Measurements from ENCODE around the gene TAGLN3. TPM values are rescaled to one million over a fixed set of nuclear protein-coding genes. Genes with fewer than 3 reads are reported as not detected.

The TAGLN3 gene
- polyA plus RNA-seq, 1 of the 3 experiments (the other 2 are of a cell fraction), result 19.6 TPM

DNA sequence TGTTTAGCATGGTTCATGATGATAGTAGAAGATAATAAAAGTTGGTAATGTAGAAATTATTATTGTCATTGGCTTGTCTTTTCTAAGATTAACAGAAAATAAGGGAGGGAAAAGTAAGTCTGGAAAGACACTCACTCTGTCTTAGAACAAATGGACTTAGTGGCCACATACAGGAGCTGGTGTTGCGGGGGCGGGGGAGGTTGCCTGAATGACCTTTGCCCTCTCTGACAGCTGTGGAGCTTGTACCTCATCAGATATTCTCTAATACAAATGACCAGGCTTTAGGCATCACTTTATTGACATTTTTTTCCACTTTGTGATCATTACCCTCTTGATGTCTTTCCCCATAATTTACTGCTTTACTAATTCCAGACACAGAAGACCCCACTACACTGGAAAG lies 5.9 kb downstream of the TAGLN3 start:
- Histone ChIP-seq H2AFZ (ENCODE audit: low read depth) (no peak overlapping the region), H3F3A (replicated peaks; ENCODE audit: insufficient read depth) (no peaks in the 10 kb centered on the region), H3K27me3 (ENCODE audit: insufficient read depth) (no peaks in the 10 kb centered on the region), H3K36me3 (replicated peaks in 1 of 2; ENCODE audit: control insufficient read depth in 1 of 2, insufficient read depth in 2 of 2, low read length in 1 of 2) (peaks cover 0 to 14% of the 10 kb centered on the region in 2 experiments), H3K79me2 (ENCODE audit: insufficient read depth) (no peaks in the 10 kb centered on the region), H3K4me1 (ENCODE audit: control insufficient read depth in 1 of 2, insufficient read depth in 2 of 2, low read depth in 1 of 2, low read length in 1 of 2) (peaks cover 23 to 35% of the 10 kb centered on the region in 2 experiments; a peak in 3 of 4 replicates), H3K4me2 (no peak overlapping the region), H3K9me2 (no peaks in the 10 kb centered on the region), H3K9ac (no peak overlapping the region), H3K27ac (ENCODE audit: low read depth in 2 of 2, low read length in 1 of 2) (no peak overlapping the region), H4K20me1 (ENCODE audit: insufficient read depth) (no peaks in the 10 kb centered on the region), H3K4me3 (ENCODE audit: low read depth in 2 of 2, low read length in 1 of 2) (no peak overlapping the region), H3K9me3 (no peaks in the 10 kb centered on the region)
- TF ChIP-seq CHD2 (IDR thresholded peaks at IDR 0.05; ENCODE audit: low read length, partially characterized antibody), result no peak
- TF ChIP-seq MEF2A (IDR thresholded peaks at IDR 0.05; ENCODE audit: borderline replicate concordance, low read depth), result no peak
- no peak for TF ChIP-seq RFX5 (IDR thresholded peaks at IDR 0.05; ENCODE audit: low read length)
- no peak for TF ChIP-seq TEAD4 (IDR thresholded peaks at IDR 0.05; ENCODE audit: borderline replicate concordance, insufficient read depth)
- no peak for TF ChIP-seq YY1 (IDR thresholded peaks at IDR 0.05; ENCODE audit: low read depth)
- TF ChIP-seq, protein P1, sequence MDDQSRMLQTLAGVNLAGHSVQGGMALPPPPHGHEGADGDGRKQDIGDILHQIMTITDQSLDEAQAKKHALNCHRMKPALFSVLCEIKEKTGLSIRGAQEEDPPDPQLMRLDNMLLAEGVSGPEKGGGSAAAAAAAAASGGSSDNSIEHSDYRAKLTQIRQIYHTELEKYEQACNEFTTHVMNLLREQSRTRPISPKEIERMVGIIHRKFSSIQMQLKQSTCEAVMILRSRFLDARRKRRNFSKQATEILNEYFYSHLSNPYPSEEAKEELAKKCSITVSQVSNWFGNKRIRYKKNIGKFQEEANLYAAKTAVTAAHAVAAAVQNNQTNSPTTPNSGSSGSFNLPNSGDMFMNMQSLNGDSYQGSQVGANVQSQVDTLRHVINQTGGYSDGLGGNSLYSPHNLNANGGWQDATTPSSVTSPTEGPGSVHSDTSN (IDR thresholded peaks at IDR 0.05), result no peak
- no peak for TF ChIP-seq EP300 (IDR thresholded peaks at IDR 0.05; ENCODE audit: borderline replicate concordance in 1 of 2, low read depth in 1 of 2, low read length in 1 of 2)
- TF ChIP-seq GATA2 (CRISPR knock-in tag; IDR thresholded peaks at IDR 0.05), result no peak
- no peak for TF ChIP-seq GABPA (IDR thresholded peaks at IDR 0.05; ENCODE audit: low read depth)
- TF ChIP-seq NRF1 (IDR thresholded peaks at IDR 0.05; ENCODE audit: low read depth, low read length), result no peak
- TF ChIP-seq POLR2AphosphoS5 (IDR thresholded peaks at IDR 0.05; ENCODE audit: low read depth, low read length), result no peak
- CTCF ChIA-PET, result interaction anchor here (9.5 to 14.5 kb wide), 2 partner anchors 10 to 14 kb away, joined by 66 to 165 read pairs; no protein-coding TSS in a partner anchor
- 88% methylated on average over 2 of the region's 2 CpGs for WGBS (ENCODE audit: low lambda C conversion rate)
- no peak for DNase-seq
- POLR2A ChIA-PET, result no interaction called here

DNA sequence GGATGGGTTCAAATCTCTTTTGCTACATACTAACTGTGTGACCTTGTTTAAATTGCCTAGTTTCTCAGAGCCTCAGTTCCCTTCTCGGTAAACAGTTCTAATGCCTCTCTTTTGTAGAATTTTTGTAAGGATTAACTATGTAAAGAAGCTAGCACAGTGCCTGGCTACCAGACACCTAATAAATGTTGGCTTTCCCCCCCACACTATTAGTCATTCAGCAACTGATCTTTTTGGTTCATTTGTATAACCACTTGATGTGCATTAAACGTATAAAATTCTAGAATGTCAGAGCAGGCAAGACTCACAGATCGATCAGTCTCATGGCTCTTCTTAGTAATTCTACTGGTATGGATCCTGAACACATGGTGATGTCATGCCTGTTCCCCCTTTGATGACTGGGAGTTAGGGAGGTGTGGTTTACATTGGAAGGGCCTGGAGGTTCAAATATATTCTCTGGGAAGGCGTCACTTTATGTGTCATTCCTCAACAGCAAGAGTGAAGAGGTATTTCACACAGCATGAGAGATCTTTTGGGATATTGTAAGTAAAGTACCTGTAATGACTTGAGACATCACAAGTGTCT lies 6.5 kb downstream of the TAGLN3 start:
- no peak overlapping the region for H3K4me3 ChIP-seq (ENCODE audit: low read depth in 2 of 2, low read length in 1 of 2)
- H3K36me3 ChIP-seq (replicated peaks in 1 of 2; ENCODE audit: control insufficient read depth in 1 of 2, insufficient read depth in 2 of 2, low read length in 1 of 2), result peaks cover 0 to 15% of the 10 kb centered on the region in 2 experiments
- H3K27me3 ChIP-seq (ENCODE audit: insufficient read depth), result no peaks in the 10 kb centered on the region
- no peak for TF ChIP-seq GABPA (IDR thresholded peaks at IDR 0.05; ENCODE audit: low read depth)
- TF ChIP-seq MXI1 (IDR thresholded peaks at IDR 0.05; ENCODE audit: low read depth, low read length), result no peak
- no peak for TF ChIP-seq FOSL2 (IDR thresholded peaks at IDR 0.05; ENCODE audit: borderline replicate concordance, low read depth)
- TF ChIP-seq, protein P2, sequence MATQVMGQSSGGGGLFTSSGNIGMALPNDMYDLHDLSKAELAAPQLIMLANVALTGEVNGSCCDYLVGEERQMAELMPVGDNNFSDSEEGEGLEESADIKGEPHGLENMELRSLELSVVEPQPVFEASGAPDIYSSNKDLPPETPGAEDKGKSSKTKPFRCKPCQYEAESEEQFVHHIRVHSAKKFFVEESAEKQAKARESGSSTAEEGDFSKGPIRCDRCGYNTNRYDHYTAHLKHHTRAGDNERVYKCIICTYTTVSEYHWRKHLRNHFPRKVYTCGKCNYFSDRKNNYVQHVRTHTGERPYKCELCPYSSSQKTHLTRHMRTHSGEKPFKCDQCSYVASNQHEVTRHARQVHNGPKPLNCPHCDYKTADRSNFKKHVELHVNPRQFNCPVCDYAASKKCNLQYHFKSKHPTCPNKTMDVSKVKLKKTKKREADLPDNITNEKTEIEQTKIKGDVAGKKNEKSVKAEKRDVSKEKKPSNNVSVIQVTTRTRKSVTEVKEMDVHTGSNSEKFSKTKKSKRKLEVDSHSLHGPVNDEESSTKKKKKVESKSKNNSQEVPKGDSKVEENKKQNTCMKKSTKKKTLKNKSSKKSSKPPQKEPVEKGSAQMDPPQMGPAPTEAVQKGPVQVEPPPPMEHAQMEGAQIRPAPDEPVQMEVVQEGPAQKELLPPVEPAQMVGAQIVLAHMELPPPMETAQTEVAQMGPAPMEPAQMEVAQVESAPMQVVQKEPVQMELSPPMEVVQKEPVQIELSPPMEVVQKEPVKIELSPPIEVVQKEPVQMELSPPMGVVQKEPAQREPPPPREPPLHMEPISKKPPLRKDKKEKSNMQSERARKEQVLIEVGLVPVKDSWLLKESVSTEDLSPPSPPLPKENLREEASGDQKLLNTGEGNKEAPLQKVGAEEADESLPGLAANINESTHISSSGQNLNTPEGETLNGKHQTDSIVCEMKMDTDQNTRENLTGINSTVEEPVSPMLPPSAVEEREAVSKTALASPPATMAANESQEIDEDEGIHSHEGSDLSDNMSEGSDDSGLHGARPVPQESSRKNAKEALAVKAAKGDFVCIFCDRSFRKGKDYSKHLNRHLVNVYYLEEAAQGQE (IDR thresholded peaks at IDR 0.05; ENCODE audit: low read depth, low read length), result no peak
- CTCF ChIA-PET, result interaction anchor here (0.6 to 14.5 kb wide), 3 partner anchors 10 to 21 kb away, joined by 4 to 165 read pairs (median 66); no protein-coding TSS in a partner anchor
- H3K79me2 ChIP-seq (ENCODE audit: insufficient read depth), result no peaks in the 10 kb centered on the region
- peaks cover 23 to 33% of the 10 kb centered on the region in 2 experiments; a peak in 3 of 4 replicates for H3K4me1 ChIP-seq (ENCODE audit: control insufficient read depth in 1 of 2, insufficient read depth in 2 of 2, low read depth in 1 of 2, low read length in 1 of 2)
- no peaks in the 10 kb centered on the region for H3K9me3 ChIP-seq
- no peak overlapping the region for H3K9ac ChIP-seq
- 56% methylated on average over 4 of the region's 4 CpGs for whole genome bisulfite sequencing (ENCODE audit: low lambda C conversion rate)
- H4K20me1 ChIP-seq (ENCODE audit: insufficient read depth), result no peaks in the 10 kb centered on the region
- H3K27ac ChIP-seq (ENCODE audit: low read depth in 2 of 2, low read length in 1 of 2), result no peak overlapping the region
- no peak overlapping the region for H3K4me2 ChIP-seq
- DNase-seq, result no peak
- H2AFZ ChIP-seq (ENCODE audit: low read depth), result no peak overlapping the region
- POLR2A ChIA-PET, result interaction anchor here (0.7 kb wide), 1 partner anchor 14 kb away, joined by 7 read pairs; no protein-coding TSS in a partner anchor
- H3F3A ChIP-seq (replicated peaks; ENCODE audit: insufficient read depth), result no peaks in the 10 kb centered on the region
- no peaks in the 10 kb centered on the region for H3K9me2 ChIP-seq

Measured in SK-N-SH (cell line).